Effector CD8-positive, alpha-beta T cell (primary cell): ENCODE measurements around the gene XRN1.
"Not testable (repeated sequence)": the region's sequence is repeated elsewhere in the genome, so short reads cannot be mapped to it uniquely, and the experiment has no call there.

ENCODE experiments used
- DNase-seq: peaks from one replicate; lab custom pipeline; 2025; lab: John Stamatoyannopoulos, UW

Gene XRN1

GRCh38 chr3:142324275-142324953 lies 123.4 kb downstream of the XRN1 start:
- not testable (repeated sequence) for DNase-seq

GRCh38 chr3:142319912-142320311 lies 127.9 kb downstream of the XRN1 start:
- no peak for DNase-seq

- DNase-seq, result no peak
These were observed 128.7 kb downstream of the XRN1 start for GRCh38 chr3:142319094-142319493.

GRCh38 chr3:142318331-142318730 lies 129.5 kb downstream of the XRN1 start:
- DNase-seq, result no peak

- not testable (repeated sequence) for DNase-seq
These were observed 131.9 kb downstream of the XRN1 start for GRCh38 chr3:142315978-142316388.

- DNase-seq, result no peak
These were observed 132.8 kb downstream of the XRN1 start for GRCh38 chr3:142315083-142315482.

GRCh38 chr3:142310439-142310838 lies 137.4 kb downstream of the XRN1 start:
- no peak for DNase-seq

GRCh38 chr3:142302847-142303246 lies 145.0 kb downstream of the XRN1 start:
- not testable (repeated sequence) for DNase-seq

- DNase-seq, result no peak
These were observed 149.2 kb downstream of the XRN1 start for GRCh38 chr3:142298626-142299025.

- DNase-seq, result no peak
These were observed 151.3 kb downstream of the XRN1 start for GRCh38 chr3:142296507-142296906.

- DNase-seq, result no peak
These were observed 159.8 kb downstream of the XRN1 start for GRCh38 chr3:142287866-142288638.

GRCh38 chr3:142285083-142285517 lies 162.7 kb downstream of the XRN1 start:
- no peak for DNase-seq

- DNase-seq, result no peak
These were observed 165.3 kb downstream of the XRN1 start for GRCh38 chr3:142282503-142282902.

GRCh38 chr3:142281474-142281873 lies 166.4 kb downstream of the XRN1 start:
- no peak for DNase-seq

GRCh38 chr3:142279965-142280590 lies 167.8 kb downstream of the XRN1 start:
- no peak for DNase-seq

- no peak for DNase-seq
These were observed 169.4 kb downstream of the XRN1 start for GRCh38 chr3:142278451-142278850.

GRCh38 chr3:142276781-142277180 lies 171.1 kb downstream of the XRN1 start:
- DNase-seq, result no peak

GRCh38 chr3:142275856-142276255 lies 172.0 kb downstream of the XRN1 start:
- DNase-seq, result no peak

GRCh38 chr3:142274908-142275307 lies 172.9 kb downstream of the XRN1 start:
- no peak for DNase-seq

GRCh38 chr3:142273501-142273900 lies 174.3 kb downstream of the XRN1 start:
- no peak for DNase-seq

GRCh38 chr3:142272200-142272891 lies 175.5 kb downstream of the XRN1 start:
- no peak for DNase-seq

GRCh38 chr3:142270407-142270806 lies 177.4 kb downstream of the XRN1 start:
- no peak for DNase-seq
